NT2/D1 (cell line): ENCODE results near the gene KCNN3.

Experiments
- DNase-seq: peaks from one replicate; pipeline ENCODE4 v3.0.0-alpha.2; 2011; ENCODE audit warnings: low read depth, low spot score
- H3K27me3 ChIP-seq: 2 replicates; pipeline ENCODE4 v1.6.0; 2011; ENCODE audit warnings: mild to moderate bottlenecking; ENCODE audit not compliant: insufficient read length, insufficient read depth
- H3K36me3 ChIP-seq: 2 replicates; pipeline ENCODE4 v1.6.1; 2011; ENCODE audit warnings: mild to moderate bottlenecking, low read length, mixed read lengths; ENCODE audit not compliant: insufficient read depth, insufficient read length
- H3K4me1 ChIP-seq: 2 replicates; pipeline ENCODE4 v1.5.1; 2011; ENCODE audit not compliant: insufficient read depth, insufficient read length
- H3K4me3 ChIP-seq: 2 replicates; pipeline ENCODE4 v1.5.1; 2011; ENCODE audit warnings: low read depth; ENCODE audit not compliant: insufficient read length
- H3K9ac ChIP-seq: 2 replicates; pipeline ENCODE4 v1.6.0; 2011; ENCODE audit warnings: low read depth; ENCODE audit not compliant: insufficient read length
- H3K9me3 ChIP-seq: 2 replicates; pipeline ENCODE4 v1.5.1; 2011; ENCODE audit warnings: mild to moderate bottlenecking, low read length; ENCODE audit not compliant: insufficient read depth
- SUZ12 ChIP-seq: IDR thresholded peaks from 2 replicates; pipeline ENCODE4 v1.6.1; 2011; ENCODE audit not compliant: insufficient read length, insufficient read depth; ENCODE audit errors: extremely low read depth
- YY1 ChIP-seq: IDR thresholded peaks from 2 replicates; pipeline ENCODE4 v1.6.1; 2011; ENCODE audit not compliant: insufficient read length, insufficient read depth
- ZNF274 ChIP-seq: IDR thresholded peaks from 2 replicates; pipeline ENCODE4 v1.6.1; 2011; ENCODE audit warnings: mild to moderate bottlenecking, low read depth, low read length

Gene KCNN3

DNA sequence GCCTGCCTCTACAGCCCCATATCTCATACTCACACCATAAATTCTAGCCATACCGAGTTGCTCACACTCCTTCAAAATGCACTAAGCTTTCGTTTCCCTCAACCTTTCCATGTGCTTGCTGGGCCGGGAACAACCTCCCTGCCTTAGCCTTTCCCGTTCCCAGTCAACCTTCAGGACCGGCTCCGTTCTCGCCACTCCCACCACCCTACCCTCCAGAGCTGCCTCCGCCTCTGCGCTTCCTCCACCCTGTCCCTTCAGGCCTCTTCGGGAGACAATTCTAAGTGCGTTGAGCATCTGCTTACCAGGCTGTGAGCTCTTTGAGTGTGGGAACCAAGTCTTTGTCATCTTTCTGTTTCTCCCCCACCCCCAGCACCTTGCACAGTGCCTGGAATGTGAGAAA lies 31.6 kb downstream of the KCNN3 start:
- Histone ChIP-seq H3K27me3 (no peaks in the 10 kb centered on the region), H3K4me3 (no peak overlapping the region), H3K9me3 (no peaks in the 10 kb centered on the region), H3K4me1 (peaks cover 20% of the 10 kb centered on the region), H3K36me3 (no peaks in the 10 kb centered on the region), H3K9ac (no peak overlapping the region)
- DNase-seq, result no peak
- TF ChIP-seq YY1 (no peak), ZNF274 (no peak), SUZ12 (no peak)

DNA sequence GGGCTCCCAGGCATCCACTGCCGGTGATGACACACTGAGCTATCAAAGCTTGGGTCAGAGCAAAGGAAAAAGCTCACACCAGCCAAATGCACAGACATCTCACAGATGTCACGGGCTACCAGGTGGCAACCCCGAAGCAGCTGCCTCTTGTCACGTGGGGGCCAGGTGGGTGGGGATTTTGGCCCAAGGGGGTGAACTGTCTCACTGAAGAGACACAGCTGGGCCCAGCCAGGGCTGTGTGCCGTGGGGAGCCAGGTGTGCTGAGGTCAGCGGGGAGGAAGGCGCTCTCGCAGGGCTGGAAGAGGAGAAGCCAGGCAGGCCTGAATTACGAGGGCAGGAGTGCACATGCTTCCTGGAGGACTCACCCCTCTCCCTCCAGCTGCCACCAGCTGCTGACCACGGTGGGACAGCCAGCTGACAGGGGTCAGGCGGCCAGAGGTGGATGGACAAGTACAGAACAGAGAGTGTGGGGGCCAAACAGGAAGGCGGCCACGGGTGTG lies 32.4 kb downstream of the KCNN3 start:
- Histone ChIP-seq H3K9me3 (no peaks in the 10 kb centered on the region), H3K36me3 (no peaks in the 10 kb centered on the region), H3K27me3 (no peaks in the 10 kb centered on the region), H3K4me3 (no peak overlapping the region), H3K9ac (no peak overlapping the region), H3K4me1 (peaks cover 18% of the 10 kb centered on the region)
- no peak for TF ChIP-seq SUZ12
- TF ChIP-seq YY1, result no peak
- TF ChIP-seq ZNF274, result no peak
- no peak for DNase-seq

DNA sequence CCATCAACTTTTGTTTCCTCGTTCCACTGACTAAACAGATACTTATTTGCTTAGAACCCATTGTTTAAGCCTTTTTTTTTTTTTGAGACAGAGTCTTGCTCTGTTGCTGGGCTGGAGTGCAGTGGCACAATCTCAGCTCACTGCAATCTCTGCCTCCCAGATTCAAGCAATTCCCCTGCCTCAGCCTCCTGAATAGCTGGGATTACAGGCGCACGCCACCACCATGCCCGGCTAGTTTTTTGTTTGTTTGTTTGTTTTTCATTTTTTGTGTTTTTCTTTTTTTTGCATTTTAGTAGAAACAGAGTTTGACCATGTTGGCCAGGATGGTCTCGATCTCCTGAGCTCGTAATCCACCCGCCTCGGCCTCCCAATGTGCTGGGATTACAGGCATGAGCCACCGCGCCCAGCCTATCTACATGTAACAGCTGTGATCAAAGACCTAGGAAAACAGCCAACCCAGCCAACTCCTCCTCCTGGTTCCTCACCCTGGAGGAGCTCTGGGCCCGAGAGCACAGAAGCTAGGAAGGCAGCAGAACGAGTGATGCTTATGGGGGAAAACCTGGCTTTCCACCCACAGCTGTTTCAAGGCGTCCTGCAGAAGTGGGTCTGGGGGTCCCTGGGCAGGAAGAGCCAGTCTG lies 32.9 kb downstream of the KCNN3 start:
- Histone ChIP-seq H3K4me3 (no peak overlapping the region), H3K27me3 (no peaks in the 10 kb centered on the region), H3K9ac (no peak overlapping the region), H3K9me3 (no peaks in the 10 kb centered on the region), H3K36me3 (no peaks in the 10 kb centered on the region), H3K4me1 (peaks cover 18% of the 10 kb centered on the region)
- DNase-seq, result no peak
- TF ChIP-seq YY1 (no peak), ZNF274 (no peak), SUZ12 (no peak)

DNA sequence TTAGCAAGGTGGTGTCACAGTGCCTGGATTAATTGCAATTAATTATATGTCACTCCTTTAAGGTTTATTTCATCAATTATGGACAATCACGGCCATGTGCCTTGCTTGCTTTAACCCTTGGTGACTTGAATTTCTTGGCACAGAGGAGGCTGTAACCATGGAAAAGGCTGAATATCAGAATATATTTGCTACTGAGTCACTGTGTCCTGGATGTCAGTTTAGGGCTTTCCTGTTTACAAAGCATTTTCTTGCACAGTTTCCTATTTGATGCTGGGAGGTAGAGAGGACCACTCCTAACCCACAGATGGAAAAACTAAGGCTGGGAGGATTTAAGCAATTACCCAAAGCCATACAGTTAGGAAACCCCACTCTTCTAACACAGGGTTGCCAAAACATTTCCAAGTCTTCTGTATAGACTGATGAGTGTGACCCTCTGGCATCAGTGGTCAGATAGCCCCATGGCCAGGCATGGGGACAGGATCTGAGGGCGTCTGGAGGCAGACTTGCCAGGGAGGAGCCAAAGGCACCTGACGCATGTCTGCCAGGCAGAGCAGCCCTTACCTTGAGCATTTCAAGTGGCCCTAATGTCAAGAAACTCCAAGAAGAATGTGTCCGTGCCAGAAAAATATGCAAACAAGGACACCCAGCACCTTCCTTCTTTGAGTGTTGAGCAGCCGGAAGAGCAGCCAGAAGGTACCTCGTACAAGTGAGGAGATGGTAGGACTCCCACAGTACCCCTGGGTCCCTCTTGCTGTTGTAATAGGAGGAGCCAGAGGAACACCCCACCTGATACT lies 34.4 kb downstream of the KCNN3 start:
- Histone ChIP-seq H3K4me1 (peaks cover 18% of the 10 kb centered on the region), H3K27me3 (no peaks in the 10 kb centered on the region), H3K9me3 (no peaks in the 10 kb centered on the region), H3K9ac (no peak overlapping the region), H3K4me3 (no peak overlapping the region), H3K36me3 (no peaks in the 10 kb centered on the region)
- TF ChIP-seq SUZ12 (no peak), YY1 (no peak), ZNF274 (no peak)
- DNase-seq, result no peak

DNA sequence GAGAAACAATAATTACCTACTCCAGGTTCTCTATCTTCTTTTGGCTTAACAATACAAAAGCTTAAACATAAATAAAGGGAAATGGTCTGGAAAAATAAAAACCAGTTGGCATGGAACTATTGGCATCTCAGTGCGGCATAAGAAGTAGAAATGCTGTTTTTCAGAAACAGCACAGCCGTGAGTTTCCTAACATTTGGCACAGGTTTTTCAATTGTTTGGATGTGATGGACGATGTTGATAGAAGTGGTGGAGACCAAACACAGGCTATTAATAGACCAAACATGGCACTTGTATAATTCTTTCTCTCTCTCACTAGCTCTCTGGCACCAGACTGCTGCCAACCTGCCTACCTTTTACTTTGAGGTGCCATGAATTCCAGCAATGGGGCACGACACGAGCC lies 36.2 kb downstream of the KCNN3 start:
- DNase-seq, result no peak
- Histone ChIP-seq H3K4me1 (peaks cover 6% of the 10 kb centered on the region), H3K9ac (no peak overlapping the region), H3K36me3 (no peaks in the 10 kb centered on the region), H3K27me3 (no peaks in the 10 kb centered on the region), H3K9me3 (no peaks in the 10 kb centered on the region), H3K4me3 (no peak overlapping the region)
- no peak for TF ChIP-seq YY1
- no peak for TF ChIP-seq ZNF274
- TF ChIP-seq SUZ12, result no peak

DNA sequence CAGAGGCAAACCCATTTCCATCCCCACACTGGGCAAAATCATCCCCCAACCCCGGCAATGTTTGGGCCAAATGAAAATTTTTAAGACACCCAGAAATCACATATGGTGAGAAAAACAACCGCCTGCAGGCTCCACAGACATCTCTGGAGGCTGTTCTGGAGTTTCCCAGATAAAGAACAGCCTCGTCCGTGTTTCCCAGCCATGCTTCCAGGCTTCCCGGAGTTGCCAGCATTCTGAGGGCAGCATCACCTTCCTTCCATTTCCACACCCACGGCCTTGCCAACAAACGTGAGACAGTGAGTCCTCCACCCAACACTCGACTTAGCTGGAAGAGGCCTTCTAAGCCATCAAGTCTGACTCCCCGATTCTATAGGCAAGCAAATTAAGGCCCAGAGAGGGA lies 36.9 kb downstream of the KCNN3 start:
- no peak overlapping the region for H3K4me3 ChIP-seq
- H3K9me3 ChIP-seq, result no peaks in the 10 kb centered on the region
- H3K9ac ChIP-seq, result no peak overlapping the region
- TF ChIP-seq YY1 (no peak), SUZ12 (no peak), ZNF274 (no peak)
- peaks cover 6% of the 10 kb centered on the region for H3K4me1 ChIP-seq
- no peak for DNase-seq
- H3K36me3 ChIP-seq, result no peaks in the 10 kb centered on the region
- no peaks in the 10 kb centered on the region for H3K27me3 ChIP-seq

DNA sequence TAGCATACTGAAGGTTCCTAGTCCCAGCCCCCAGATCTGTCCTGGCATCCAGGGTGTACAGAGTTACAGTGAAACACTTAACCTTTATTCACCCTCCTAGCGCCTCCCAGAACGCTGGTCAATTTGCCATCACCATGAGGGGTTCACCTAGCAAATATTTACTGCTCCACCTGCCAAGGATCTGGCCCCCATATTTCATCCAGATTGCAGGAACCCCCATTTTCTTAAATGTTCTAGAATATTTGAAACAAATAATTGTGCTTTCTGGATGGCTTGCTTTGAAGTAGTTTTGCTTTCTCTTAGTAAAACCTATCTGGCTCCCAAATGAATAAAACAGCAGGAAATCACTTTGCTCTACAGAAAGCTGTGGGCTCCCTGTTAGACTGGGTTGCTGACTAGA lies 37.7 kb downstream of the KCNN3 start:
- no peak overlapping the region for H3K4me3 ChIP-seq
- H3K36me3 ChIP-seq, result no peaks in the 10 kb centered on the region
- DNase-seq, result no peak
- H3K4me1 ChIP-seq, result no peaks in the 10 kb centered on the region
- no peak overlapping the region for H3K9ac ChIP-seq
- no peaks in the 10 kb centered on the region for H3K27me3 ChIP-seq
- TF ChIP-seq SUZ12 (no peak), YY1 (no peak), ZNF274 (no peak)
- no peaks in the 10 kb centered on the region for H3K9me3 ChIP-seq
